ENCODE data around the gene SYNDIG1L. TPM values are rescaled to one million over a fixed set of nuclear protein-coding genes. Genes with fewer than 3 reads are reported as not detected.

Gene SYNDIG1L
- polyA plus RNA-seq, 1 experiment: not detected

GRCh38 chr14:74444866-74445265 lies 18.9 kb upstream of the SYNDIG1L start:
- peaks cover 32% of the 10 kb centered on the region for H3K27me3 ChIP-seq (ENCODE audit: control insufficient read depth, insufficient read depth, low read length)
- POLR2A ChIA-PET: no interaction called here
- no peak overlapping the region for H3K27ac ChIP-seq (ENCODE audit: low read depth, low read length)
- H3K9me3 ChIP-seq (ENCODE audit: control insufficient read depth, insufficient read depth, low read length): no peaks in the 10 kb centered on the region
- no peak overlapping the region for H3K4me3 ChIP-seq (ENCODE audit: low read depth, low read length)
- CTCF ChIA-PET: no interaction called here
- TF ChIP-seq, protein P1, sequence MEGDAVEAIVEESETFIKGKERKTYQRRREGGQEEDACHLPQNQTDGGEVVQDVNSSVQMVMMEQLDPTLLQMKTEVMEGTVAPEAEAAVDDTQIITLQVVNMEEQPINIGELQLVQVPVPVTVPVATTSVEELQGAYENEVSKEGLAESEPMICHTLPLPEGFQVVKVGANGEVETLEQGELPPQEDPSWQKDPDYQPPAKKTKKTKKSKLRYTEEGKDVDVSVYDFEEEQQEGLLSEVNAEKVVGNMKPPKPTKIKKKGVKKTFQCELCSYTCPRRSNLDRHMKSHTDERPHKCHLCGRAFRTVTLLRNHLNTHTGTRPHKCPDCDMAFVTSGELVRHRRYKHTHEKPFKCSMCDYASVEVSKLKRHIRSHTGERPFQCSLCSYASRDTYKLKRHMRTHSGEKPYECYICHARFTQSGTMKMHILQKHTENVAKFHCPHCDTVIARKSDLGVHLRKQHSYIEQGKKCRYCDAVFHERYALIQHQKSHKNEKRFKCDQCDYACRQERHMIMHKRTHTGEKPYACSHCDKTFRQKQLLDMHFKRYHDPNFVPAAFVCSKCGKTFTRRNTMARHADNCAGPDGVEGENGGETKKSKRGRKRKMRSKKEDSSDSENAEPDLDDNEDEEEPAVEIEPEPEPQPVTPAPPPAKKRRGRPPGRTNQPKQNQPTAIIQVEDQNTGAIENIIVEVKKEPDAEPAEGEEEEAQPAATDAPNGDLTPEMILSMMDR (IDR thresholded peaks at IDR 0.05; ENCODE audit: low read depth, low read length): no peak
- no peak for DNase-seq (ENCODE audit: low read depth, low spot score)

- ChIA-PET CTCF (no interaction called here), POLR2A (no interaction called here)
- H3K27ac ChIP-seq (ENCODE audit: low read depth, low read length): no peak overlapping the region
- H3K9me3 ChIP-seq (ENCODE audit: control insufficient read depth, insufficient read depth, low read length): no peaks in the 10 kb centered on the region
- DNase-seq (ENCODE audit: low read depth, low spot score): no peak
- H3K27me3 ChIP-seq (ENCODE audit: control insufficient read depth, insufficient read depth, low read length): peaks cover 27% of the 10 kb centered on the region
- no peak overlapping the region for H3K4me3 ChIP-seq (ENCODE audit: low read depth, low read length)
- TF ChIP-seq, protein P1 (IDR thresholded peaks at IDR 0.05; ENCODE audit: low read depth, low read length): no peak
These were observed 16.7 kb upstream of the SYNDIG1L start for GRCh38 chr14:74442757-74443156.

DNA sequence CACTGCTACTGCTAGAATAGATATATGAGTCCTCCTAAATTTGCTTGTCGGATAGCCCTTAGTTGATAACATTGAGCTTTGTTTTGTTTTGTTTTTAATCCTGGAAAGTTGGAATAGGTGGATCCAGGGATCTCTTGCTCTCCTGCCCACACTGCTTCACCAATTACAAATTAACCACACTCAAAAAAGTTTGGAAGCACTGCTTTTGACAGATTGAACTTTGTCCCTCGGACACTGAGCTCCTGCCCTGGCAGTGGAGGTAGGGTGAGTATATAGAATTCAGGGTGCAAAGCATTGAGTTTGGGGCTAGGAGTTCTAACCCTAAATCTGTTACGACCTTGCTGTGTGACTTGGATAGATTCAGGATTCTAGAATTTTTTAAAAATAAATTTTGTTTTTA lies 15.1 kb upstream of the SYNDIG1L start:
- POLR2A ChIA-PET: no interaction called here
- TF ChIP-seq, protein P1 (IDR thresholded peaks at IDR 0.05; ENCODE audit: low read depth, low read length): no peak
- no peak overlapping the region for H3K4me3 ChIP-seq (ENCODE audit: low read depth, low read length)
- no peak for DNase-seq (ENCODE audit: low read depth, low spot score)
- no peak overlapping the region for H3K27ac ChIP-seq (ENCODE audit: low read depth, low read length)
- no peaks in the 10 kb centered on the region for H3K9me3 ChIP-seq (ENCODE audit: control insufficient read depth, insufficient read depth, low read length)
- peaks cover 21% of the 10 kb centered on the region for H3K27me3 ChIP-seq (ENCODE audit: control insufficient read depth, insufficient read depth, low read length)
- CTCF ChIA-PET: interaction anchor here (1.2 kb wide), 1 partner anchor 33 kb away, joined by 3 read pairs; no protein-coding TSS in a partner anchor

- Histone ChIP-seq H3K4me3 (ENCODE audit: low read depth, low read length) (no peak overlapping the region), H3K27ac (ENCODE audit: low read depth, low read length) (no peak overlapping the region), H3K27me3 (ENCODE audit: control insufficient read depth, insufficient read depth, low read length) (peaks cover 19% of the 10 kb centered on the region), H3K9me3 (ENCODE audit: control insufficient read depth, insufficient read depth, low read length) (no peaks in the 10 kb centered on the region)
- DNase-seq (ENCODE audit: low read depth, low spot score): no peak
- CTCF ChIA-PET: no interaction called here
- TF ChIP-seq, protein P1 (IDR thresholded peaks at IDR 0.05; ENCODE audit: low read depth, low read length): no peak
- POLR2A ChIA-PET: no interaction called here
These were observed 12.4 kb upstream of the SYNDIG1L start for GRCh38 chr14:74438351-74438915.

GRCh38 chr14:74437496-74438053 lies 11.6 kb upstream of the SYNDIG1L start:
- no peak for DNase-seq (ENCODE audit: low read depth, low spot score)
- ChIA-PET POLR2A (no interaction called here), CTCF (interaction anchor here (0.6 kb wide), 1 partner anchor 87 kb away, joined by 5 read pairs; no protein-coding TSS in a partner anchor)
- no peak overlapping the region for H3K27ac ChIP-seq (ENCODE audit: low read depth, low read length)
- TF ChIP-seq, protein P1 (IDR thresholded peaks at IDR 0.05; ENCODE audit: low read depth, low read length): no peak
- peaks cover 19% of the 10 kb centered on the region for H3K27me3 ChIP-seq (ENCODE audit: control insufficient read depth, insufficient read depth, low read length)
- no peak overlapping the region for H3K4me3 ChIP-seq (ENCODE audit: low read depth, low read length)
- no peaks in the 10 kb centered on the region for H3K9me3 ChIP-seq (ENCODE audit: control insufficient read depth, insufficient read depth, low read length)

All from AG04450 (cell line).